Kasumi-1 (cell line): Measurements from ENCODE around the gene SIRT7.

ENCODE experiments used
- DNase-seq, 2 experiments: peaks; one replicate each; lab custom pipeline; 2025; lab: John Stamatoyannopoulos, UW

The SIRT7 gene

DNA sequence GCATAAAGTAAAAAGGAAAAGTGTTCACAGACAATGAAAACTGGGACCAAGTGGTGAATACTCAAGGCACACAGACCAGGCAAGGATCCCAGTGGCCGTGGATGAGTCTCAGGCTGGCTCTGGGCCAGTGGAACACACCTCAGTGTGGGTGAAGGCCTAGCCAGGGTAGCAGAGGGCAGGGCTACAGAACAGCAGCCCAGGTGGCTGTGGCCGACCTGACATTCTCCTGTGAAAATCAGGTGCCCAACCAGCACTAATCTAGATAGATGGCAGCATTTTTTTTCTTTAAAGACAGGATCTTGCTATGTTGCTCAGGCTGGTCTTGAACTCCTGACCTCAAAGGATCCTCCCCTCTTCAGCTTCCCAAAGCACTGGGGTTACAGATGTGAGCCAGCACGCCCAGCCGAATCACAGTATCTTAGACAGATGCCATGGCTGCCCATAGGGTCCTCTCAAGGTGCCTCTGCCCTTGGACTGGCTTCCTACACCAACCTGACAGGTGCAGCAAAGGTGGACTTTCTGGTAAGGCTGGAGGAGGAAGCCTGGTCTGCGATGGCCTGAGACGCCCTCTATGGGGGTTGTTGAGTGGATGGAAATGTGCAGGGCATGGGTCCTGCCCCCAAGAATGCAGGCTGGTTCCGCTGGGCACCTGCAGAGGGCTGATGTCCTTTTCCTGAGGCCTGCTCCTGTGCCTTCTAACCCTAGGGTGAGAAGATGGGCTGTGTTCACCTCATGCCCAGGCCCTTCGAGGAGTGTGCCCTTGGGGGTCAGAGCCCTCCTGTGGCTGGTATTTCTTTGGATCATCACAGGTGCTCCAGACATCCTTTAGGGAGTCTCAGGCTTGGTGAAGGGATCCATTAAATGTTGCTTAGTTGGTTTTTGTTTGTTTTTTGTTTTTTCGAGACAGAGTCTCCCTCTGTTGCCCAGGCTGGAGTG is 53.9 kb downstream of the SIRT7 start:
- no peak for DNase-seq

DNA sequence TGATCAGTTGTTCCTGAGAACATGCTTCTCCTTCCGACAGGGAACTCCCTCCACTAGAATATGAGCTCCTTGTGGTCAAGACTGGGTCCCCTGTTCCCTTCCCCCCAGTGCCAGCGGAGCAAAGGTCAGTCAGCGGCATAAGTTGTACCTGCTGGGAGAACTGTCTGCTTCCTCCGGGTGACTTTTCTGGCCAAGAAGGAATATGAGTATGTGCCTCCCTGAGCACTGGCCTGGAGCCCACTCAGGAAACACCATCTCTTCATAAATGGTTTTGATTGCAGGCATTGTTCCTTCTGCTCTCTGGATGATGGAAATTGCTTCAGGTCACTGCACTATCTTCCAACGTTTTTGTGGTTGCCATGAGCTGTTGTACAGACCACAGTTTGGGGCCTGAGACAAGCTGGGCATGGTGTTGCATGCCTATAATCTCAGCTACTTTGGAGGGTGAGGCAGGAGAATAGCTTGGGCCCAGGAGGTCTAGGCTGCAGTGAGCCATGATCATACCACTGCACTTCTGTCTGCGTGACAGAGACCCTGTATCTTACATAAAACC is 54.8 kb downstream of the SIRT7 start:
- peak in 1 of 2 experiments; percentile 47 for DNase-seq
